ENCODE results near the gene ATP6V0A1. TPM values are rescaled to one million over a fixed set of nuclear protein-coding genes. Genes with fewer than 3 reads are reported as not detected.
"Not testable (repeated sequence)": the region's sequence is repeated elsewhere in the genome, so short reads cannot be mapped to it uniquely, and the experiment has no call there.

The ATP6V0A1 gene
- total RNA-seq, 2 donors from 2014 or later = 69.6 to 70.1 TPM

GRCh38 chr17:42526031-42526444 lies 67.4 kb downstream of the ATP6V0A1 start:
- intact Hi-C loops (cut with DNase I) = loop anchor here in 1 of 2 donors (5.0 kb wide), 1 partner anchor 204 kb away; no protein-coding TSS in a partner anchor
- peak; percentile 78 for DNase-seq (ENCODE audit: low spot score)

GRCh38 chr17:42527932-42528331 lies 69.3 kb downstream of the ATP6V0A1 start:
- intact Hi-C loops (cut with DNase I) = loop anchor here in 1 of 2 donors (5.0 kb wide), 1 partner anchor 206 kb away; no protein-coding TSS in a partner anchor
- peak; percentile 25 for DNase-seq (ENCODE audit: low spot score)

- intact Hi-C loops (cut with DNase I) = loop anchor here in 1 of 2 donors (5.0 kb wide), 1 partner anchor 207 kb away; no protein-coding TSS in a partner anchor
- DNase-seq (ENCODE audit: low spot score) = no peak
Measured at GRCh38 chr17:42529061-42529460, 70.4 kb downstream of the ATP6V0A1 start.

GRCh38 chr17:42530952-42531454 lies 72.3 kb downstream of the ATP6V0A1 start:
- DNase-seq (ENCODE audit: low spot score) = no peak
- intact Hi-C loops (cut with DNase I) = no loop called here

GRCh38 chr17:42531455-42532354 lies 73.0 kb downstream of the ATP6V0A1 start:
- DNase-seq (ENCODE audit: low spot score) = peak; percentile 90
- intact Hi-C loops (cut with DNase I) = no loop called here

GRCh38 chr17:42535155-42536047 lies 76.7 kb downstream of the ATP6V0A1 start:
- DNase-seq (ENCODE audit: low spot score) = no peak
- intact Hi-C loops (cut with DNase I) = no loop called here

GRCh38 chr17:42536048-42536371 lies 77.3 kb downstream of the ATP6V0A1 start, which contains the start of gene NAGLU:
Gene NAGLU, plus strand, starts transcription at chr17:42536241. Its CDS starts 32 bp downstream, at chr17:42536273.
- intact Hi-C loops (cut with DNase I) = no loop called here
- DNase-seq (ENCODE audit: low spot score) = peak; percentile 99

GRCh38 chr17:42536372-42537155 lies 77.9 kb downstream of the ATP6V0A1 start:
- intact Hi-C loops (cut with DNase I) = no loop called here
- DNase-seq (ENCODE audit: low spot score) = peak; percentile 93

GRCh38 chr17:42537156-42537805 lies 78.6 kb downstream of the ATP6V0A1 start:
- intact Hi-C loops (cut with DNase I) = no loop called here

GRCh38 chr17:42537826-42538451 lies 79.3 kb downstream of the ATP6V0A1 start:
- DNase-seq (ENCODE audit: low spot score) = no peak

More at GRCh38 chr17:42537156-42537805, 78.6 kb downstream of the ATP6V0A1 start:
- DNase-seq (ENCODE audit: low spot score) = no peak

GRCh38 chr17:42538482-42538881 lies 79.8 kb downstream of the ATP6V0A1 start:
- no peak for DNase-seq (ENCODE audit: low spot score)
- intact Hi-C loops (cut with DNase I) = no loop called here

More at GRCh38 chr17:42537826-42538451, 79.3 kb downstream of the ATP6V0A1 start:
- intact Hi-C loops (cut with DNase I) = no loop called here

GRCh38 chr17:42540558-42540957 lies 81.9 kb downstream of the ATP6V0A1 start:
- DNase-seq (ENCODE audit: low spot score); intact Hi-C loops (cut with DNase I): not testable (repeated sequence)

GRCh38 chr17:42541041-42541833 lies 82.6 kb downstream of the ATP6V0A1 start:
- DNase-seq (ENCODE audit: low spot score) = no peak
- intact Hi-C loops (cut with DNase I) = no loop called here

GRCh38 chr17:42543190-42544079 lies 84.8 kb downstream of the ATP6V0A1 start:
- intact Hi-C loops (cut with DNase I) = no loop called here
- no peak for DNase-seq (ENCODE audit: low spot score)

GRCh38 chr17:42544874-42545283 lies 86.2 kb downstream of the ATP6V0A1 start:
- no peak for DNase-seq (ENCODE audit: low spot score)
- intact Hi-C loops (cut with DNase I) = no loop called here

Measured in posterior vena cava (tissue), 2 donors.